GM18511 (cell line): ENCODE data around the gene PLEK.
"Not testable (repeated sequence)": the region's sequence is repeated elsewhere in the genome, so short reads cannot be mapped to it uniquely, and the experiment has no call there.

Experiments used
- ATAC-seq: cut with Tn5 transposase; IDR thresholded peaks from one replicate; pipeline ENCODE4 v1.9.1; 2021; ENCODE audit warnings: mild to moderate bottlenecking, moderate library complexity; ENCODE audit not compliant: unreplicated experiment

Gene PLEK

GRCh38 chr2:68384485-68385107 is 19.5 kb downstream of the PLEK start:
- ATAC-seq, result no peak

GRCh38 chr2:68385220-68385906 is 20.3 kb downstream of the PLEK start:
- peak; percentile 76 for ATAC-seq

GRCh38 chr2:68385907-68386287 is 20.8 kb downstream of the PLEK start:
- no peak for ATAC-seq

GRCh38 chr2:68386365-68386764 is 21.3 kb downstream of the PLEK start:
- no peak for ATAC-seq

- peak; percentile 45 for ATAC-seq
These were observed 22.6 kb downstream of the PLEK start for GRCh38 chr2:68387408-68388350.

GRCh38 chr2:68388358-68388757 is 23.3 kb downstream of the PLEK start:
- ATAC-seq, result no peak

GRCh38 chr2:68388772-68389171 is 23.7 kb downstream of the PLEK start:
- ATAC-seq, result peak; percentile 22

- ATAC-seq, result no peak
These were observed 25.0 kb downstream of the PLEK start for GRCh38 chr2:68390114-68390513.

GRCh38 chr2:68390586-68390985 is 25.5 kb downstream of the PLEK start:
- no peak for ATAC-seq

GRCh38 chr2:68391099-68391498 is 26.0 kb downstream of the PLEK start:
- no peak for ATAC-seq

GRCh38 chr2:68391869-68392268 is 26.8 kb downstream of the PLEK start:
- ATAC-seq, result no peak

- no peak for ATAC-seq
These were observed 31.0 kb downstream of the PLEK start for GRCh38 chr2:68396093-68396492.

GRCh38 chr2:68397704-68398263 is 32.7 kb downstream of the PLEK start:
- not testable (repeated sequence) for ATAC-seq

GRCh38 chr2:68403199-68403644 is 38.1 kb downstream of the PLEK start:
- peak; percentile 87 for ATAC-seq

- peak; percentile 64 for ATAC-seq
These were observed 39.1 kb downstream of the PLEK start for GRCh38 chr2:68404164-68404563.

GRCh38 chr2:68404893-68405799 is 40.1 kb downstream of the PLEK start:
- ATAC-seq, result no peak

- peak; percentile 97 for ATAC-seq
These were observed 46.5 kb downstream of the PLEK start for GRCh38 chr2:68411397-68412126.

GRCh38 chr2:68412127-68412819 is 47.2 kb downstream of the PLEK start:
- peak; percentile 38 for ATAC-seq

GRCh38 chr2:68413466-68413865 is 48.4 kb downstream of the PLEK start:
- no peak for ATAC-seq
